ENCODE data around the gene RHBDL2.
"Not testable (repeated sequence)": the region's sequence is repeated elsewhere in the genome, so short reads cannot be mapped to it uniquely, and the experiment has no call there.

The RHBDL2 gene

GRCh38 chr1:38932571-38932970 is 9.1 kb downstream of the RHBDL2 start:
- no peak for DNase-seq

GRCh38 chr1:38929476-38929875 is 12.2 kb downstream of the RHBDL2 start:
- no peak for DNase-seq

GRCh38 chr1:38929054-38929453 is 12.6 kb downstream of the RHBDL2 start:
- no peak for DNase-seq

- DNase-seq, result no peak
Observed at GRCh38 chr1:38926091-38926490, 15.5 kb downstream of the RHBDL2 start.

- no peak for DNase-seq
Observed at GRCh38 chr1:38925391-38925790, 16.2 kb downstream of the RHBDL2 start.

GRCh38 chr1:38923607-38924006 is 18.0 kb downstream of the RHBDL2 start:
- DNase-seq, result no peak

- DNase-seq, result no peak
Observed at GRCh38 chr1:38919130-38919529, 22.5 kb downstream of the RHBDL2 start.

GRCh38 chr1:38918568-38918967 is 23.1 kb downstream of the RHBDL2 start:
- no peak for DNase-seq

GRCh38 chr1:38917772-38918171 is 23.9 kb downstream of the RHBDL2 start:
- DNase-seq, result no peak

GRCh38 chr1:38917337-38917736 is 24.3 kb downstream of the RHBDL2 start:
- no peak for DNase-seq

- DNase-seq, result no peak
Observed at GRCh38 chr1:38915352-38915948, 26.2 kb downstream of the RHBDL2 start.

- DNase-seq, result not testable (repeated sequence)
Observed at GRCh38 chr1:38914908-38915307, 26.7 kb downstream of the RHBDL2 start.

- no peak for DNase-seq
Observed at GRCh38 chr1:38908821-38909220, 32.8 kb downstream of the RHBDL2 start.

GRCh38 chr1:38905985-38906384 is 35.6 kb downstream of the RHBDL2 start:
- no peak for DNase-seq

GRCh38 chr1:38899560-38899959 is 42.1 kb downstream of the RHBDL2 start:
- no peak for DNase-seq

GRCh38 chr1:38898653-38899230 is 42.9 kb downstream of the RHBDL2 start:
- no peak for DNase-seq

- DNase-seq, result no peak
Observed at GRCh38 chr1:38896169-38896568, 45.5 kb downstream of the RHBDL2 start.

GRCh38 chr1:38892976-38893375 is 48.7 kb downstream of the RHBDL2 start:
- DNase-seq, result no peak

- DNase-seq, result no peak
Observed at GRCh38 chr1:38891753-38892152, 49.9 kb downstream of the RHBDL2 start.

- no peak for DNase-seq
Observed at GRCh38 chr1:38889589-38889988, 52.0 kb downstream of the RHBDL2 start.

- no peak for DNase-seq
Observed at GRCh38 chr1:38888423-38889333, 53.0 kb downstream of the RHBDL2 start.

- no peak for DNase-seq
Observed at GRCh38 chr1:38885092-38885491, 56.5 kb downstream of the RHBDL2 start.

GRCh38 chr1:38881487-38881886 is 60.1 kb downstream of the RHBDL2 start, which contains the start of gene GJA9:
Gene GJA9, minus strand, starts transcription at chr1:38881587. Its CDS starts 5,489 bp downstream, at chr1:38876098.
- DNase-seq, result no peak

GRCh38 chr1:38875811-38876210 is 65.8 kb downstream of the RHBDL2 start:
- no peak for DNase-seq

Data from NCI-H2029 treated with DMSO at 0.1 percent for 48 hours (cell line).